ENCODE results near the gene OLA1.

OLA1 gene

GRCh38 chr2:174142290-174142689, 106.0 kb downstream of the OLA1 start:
- Histone ChIP-seq H3K4me3 (ENCODE audit: low read length in 2 of 2) (no peak overlapping the region), H3K9me3 (ENCODE audit: control insufficient read depth in 2 of 2, low read length in 2 of 2) (no peaks in the 10 kb centered on the region), H3K27ac (ENCODE audit: low read depth in 2 of 2, low read length in 2 of 2) (no peak overlapping the region), H3K4me1 (ENCODE audit: control insufficient read depth in 2 of 2, insufficient read depth in 2 of 2, low read length in 2 of 2) (no peaks in the 10 kb centered on the region), H3K36me3 (ENCODE audit: control insufficient read depth in 2 of 2, insufficient read depth in 2 of 2, low read length in 2 of 2) (peaks cover 3 to 8% of the 10 kb centered on the region in 2 donors), H3K9ac (ENCODE audit: low read depth in 1 of 2, low read length in 2 of 2) (no peak overlapping the region), H3K27me3 (ENCODE audit: control insufficient read depth in 2 of 2, insufficient read depth in 2 of 2, low read length in 2 of 2) (no peaks in the 10 kb centered on the region)

- Histone ChIP-seq H3K4me1 (ENCODE audit: control insufficient read depth in 2 of 2, insufficient read depth in 2 of 2, low read length in 2 of 2) (no peaks in the 10 kb centered on the region), H3K27me3 (ENCODE audit: control insufficient read depth in 2 of 2, insufficient read depth in 2 of 2, low read length in 2 of 2) (no peaks in the 10 kb centered on the region), H3K9me3 (ENCODE audit: control insufficient read depth in 2 of 2, low read length in 2 of 2) (no peaks in the 10 kb centered on the region), H3K9ac (ENCODE audit: low read depth in 1 of 2, low read length in 2 of 2) (no peak overlapping the region), H3K4me3 (ENCODE audit: low read length in 2 of 2) (no peak overlapping the region), H3K27ac (ENCODE audit: low read depth in 2 of 2, low read length in 2 of 2) (no peak overlapping the region), H3K36me3 (ENCODE audit: control insufficient read depth in 2 of 2, insufficient read depth in 2 of 2, low read length in 2 of 2) (peaks cover 3 to 9% of the 10 kb centered on the region in 2 donors)
Observed at GRCh38 chr2:174138161-174138560, 110.2 kb downstream of the OLA1 start.

- Histone ChIP-seq H3K36me3 (ENCODE audit: control insufficient read depth in 2 of 2, insufficient read depth in 2 of 2, low read length in 2 of 2) (peaks cover 3 to 9% of the 10 kb centered on the region in 2 donors), H3K4me3 (ENCODE audit: low read length in 2 of 2) (no peak overlapping the region), H3K4me1 (ENCODE audit: control insufficient read depth in 2 of 2, insufficient read depth in 2 of 2, low read length in 2 of 2) (no peaks in the 10 kb centered on the region), H3K27ac (ENCODE audit: low read depth in 2 of 2, low read length in 2 of 2) (no peak overlapping the region), H3K9me3 (ENCODE audit: control insufficient read depth in 2 of 2, low read length in 2 of 2) (no peaks in the 10 kb centered on the region), H3K27me3 (ENCODE audit: control insufficient read depth in 2 of 2, insufficient read depth in 2 of 2, low read length in 2 of 2) (no peaks in the 10 kb centered on the region), H3K9ac (ENCODE audit: low read depth in 1 of 2, low read length in 2 of 2) (no peak overlapping the region)
Observed at GRCh38 chr2:174135981-174136380, 112.4 kb downstream of the OLA1 start.

- H3K9ac ChIP-seq (ENCODE audit: low read depth in 1 of 2, low read length in 2 of 2), result no peak overlapping the region
- H3K36me3 ChIP-seq (ENCODE audit: control insufficient read depth in 2 of 2, insufficient read depth in 2 of 2, low read length in 2 of 2), result peaks cover 0 to 3% of the 10 kb centered on the region in 2 donors
- no peaks in the 10 kb centered on the region for H3K27me3 ChIP-seq (ENCODE audit: control insufficient read depth in 2 of 2, insufficient read depth in 2 of 2, low read length in 2 of 2)
- H3K27ac ChIP-seq (ENCODE audit: low read depth in 2 of 2, low read length in 2 of 2), result no peak overlapping the region
- H3K4me1 ChIP-seq (ENCODE audit: control insufficient read depth in 2 of 2, insufficient read depth in 2 of 2, low read length in 2 of 2), result no peaks in the 10 kb centered on the region
- no peaks in the 10 kb centered on the region for H3K9me3 ChIP-seq (ENCODE audit: control insufficient read depth in 2 of 2, low read length in 2 of 2)
- H3K4me3 ChIP-seq (ENCODE audit: low read length in 2 of 2), result no peak overlapping the region
Observed at GRCh38 chr2:174125090-174125489, 123.2 kb downstream of the OLA1 start.

- no peak overlapping the region for H3K27ac ChIP-seq (ENCODE audit: low read depth in 2 of 2, low read length in 2 of 2)
Observed at GRCh38 chr2:174124181-174124580, 124.2 kb downstream of the OLA1 start.

GRCh38 chr2:174122185-174122584, 126.1 kb downstream of the OLA1 start:
- peaks cover 0 to 3% of the 10 kb centered on the region in 2 donors for H3K36me3 ChIP-seq (ENCODE audit: control insufficient read depth in 2 of 2, insufficient read depth in 2 of 2, low read length in 2 of 2)
- no peaks in the 10 kb centered on the region for H3K4me1 ChIP-seq (ENCODE audit: control insufficient read depth in 2 of 2, insufficient read depth in 2 of 2, low read length in 2 of 2)
- no peaks in the 10 kb centered on the region for H3K9me3 ChIP-seq (ENCODE audit: control insufficient read depth in 2 of 2, low read length in 2 of 2)
- no peak overlapping the region for H3K9ac ChIP-seq (ENCODE audit: low read depth in 1 of 2, low read length in 2 of 2)
- no peaks in the 10 kb centered on the region for H3K27me3 ChIP-seq (ENCODE audit: control insufficient read depth in 2 of 2, insufficient read depth in 2 of 2, low read length in 2 of 2)
- H3K4me3 ChIP-seq (ENCODE audit: low read length in 2 of 2), result no peak overlapping the region
- no peak overlapping the region for H3K27ac ChIP-seq (ENCODE audit: low read depth in 2 of 2, low read length in 2 of 2)

More at GRCh38 chr2:174124181-174124580, 124.2 kb downstream of the OLA1 start:
- Histone ChIP-seq H3K9me3 (ENCODE audit: control insufficient read depth in 2 of 2, low read length in 2 of 2) (no peaks in the 10 kb centered on the region), H3K9ac (ENCODE audit: low read depth in 1 of 2, low read length in 2 of 2) (no peak overlapping the region), H3K36me3 (ENCODE audit: control insufficient read depth in 2 of 2, insufficient read depth in 2 of 2, low read length in 2 of 2) (peaks cover 0 to 3% of the 10 kb centered on the region in 2 donors), H3K4me1 (ENCODE audit: control insufficient read depth in 2 of 2, insufficient read depth in 2 of 2, low read length in 2 of 2) (no peaks in the 10 kb centered on the region), H3K4me3 (ENCODE audit: low read length in 2 of 2) (no peak overlapping the region), H3K27me3 (ENCODE audit: control insufficient read depth in 2 of 2, insufficient read depth in 2 of 2, low read length in 2 of 2) (no peaks in the 10 kb centered on the region)

- no peak overlapping the region for H3K27ac ChIP-seq (ENCODE audit: low read depth in 2 of 2, low read length in 2 of 2)
- no peaks in the 10 kb centered on the region for H3K4me1 ChIP-seq (ENCODE audit: control insufficient read depth in 2 of 2, insufficient read depth in 2 of 2, low read length in 2 of 2)
- no peak overlapping the region for H3K9ac ChIP-seq (ENCODE audit: low read depth in 1 of 2, low read length in 2 of 2)
- H3K9me3 ChIP-seq (ENCODE audit: control insufficient read depth in 2 of 2, low read length in 2 of 2), result no peaks in the 10 kb centered on the region
- H3K27me3 ChIP-seq (ENCODE audit: control insufficient read depth in 2 of 2, insufficient read depth in 2 of 2, low read length in 2 of 2), result no peaks in the 10 kb centered on the region
- H3K36me3 ChIP-seq (ENCODE audit: control insufficient read depth in 2 of 2, insufficient read depth in 2 of 2, low read length in 2 of 2), result peaks cover 0 to 3% of the 10 kb centered on the region in 2 donors
- no peak overlapping the region for H3K4me3 ChIP-seq (ENCODE audit: low read length in 2 of 2)
Observed at GRCh38 chr2:174121612-174122011, 126.7 kb downstream of the OLA1 start.

- peaks cover 0 to 3% of the 10 kb centered on the region in 2 donors for H3K36me3 ChIP-seq (ENCODE audit: control insufficient read depth in 2 of 2, insufficient read depth in 2 of 2, low read length in 2 of 2)
- no peak overlapping the region for H3K27ac ChIP-seq (ENCODE audit: low read depth in 2 of 2, low read length in 2 of 2)
- H3K9me3 ChIP-seq (ENCODE audit: control insufficient read depth in 2 of 2, low read length in 2 of 2), result no peaks in the 10 kb centered on the region
- no peak overlapping the region for H3K4me3 ChIP-seq (ENCODE audit: low read length in 2 of 2)
- H3K4me1 ChIP-seq (ENCODE audit: control insufficient read depth in 2 of 2, insufficient read depth in 2 of 2, low read length in 2 of 2), result no peaks in the 10 kb centered on the region
- H3K27me3 ChIP-seq (ENCODE audit: control insufficient read depth in 2 of 2, insufficient read depth in 2 of 2, low read length in 2 of 2), result no peaks in the 10 kb centered on the region
- no peak overlapping the region for H3K9ac ChIP-seq (ENCODE audit: low read depth in 1 of 2, low read length in 2 of 2)
Observed at GRCh38 chr2:174121175-174121574, 127.2 kb downstream of the OLA1 start.

- Histone ChIP-seq H3K4me3 (ENCODE audit: low read length in 2 of 2) (no peak overlapping the region), H3K9ac (ENCODE audit: low read depth in 1 of 2, low read length in 2 of 2) (no peak overlapping the region), H3K36me3 (ENCODE audit: control insufficient read depth in 2 of 2, insufficient read depth in 2 of 2, low read length in 2 of 2) (peaks cover 0 to 3% of the 10 kb centered on the region in 2 donors), H3K9me3 (ENCODE audit: control insufficient read depth in 2 of 2, low read length in 2 of 2) (no peaks in the 10 kb centered on the region), H3K27me3 (ENCODE audit: control insufficient read depth in 2 of 2, insufficient read depth in 2 of 2, low read length in 2 of 2) (no peaks in the 10 kb centered on the region), H3K4me1 (ENCODE audit: control insufficient read depth in 2 of 2, insufficient read depth in 2 of 2, low read length in 2 of 2) (no peaks in the 10 kb centered on the region), H3K27ac (ENCODE audit: low read depth in 2 of 2, low read length in 2 of 2) (no peak overlapping the region)
Observed at GRCh38 chr2:174120346-174120745, 128.0 kb downstream of the OLA1 start.

GRCh38 chr2:174117951-174118930, 130.1 kb downstream of the OLA1 start:
- H3K36me3 ChIP-seq (ENCODE audit: control insufficient read depth in 2 of 2, insufficient read depth in 2 of 2, low read length in 2 of 2), result peaks cover 0 to 3% of the 10 kb centered on the region in 2 donors
- no peaks in the 10 kb centered on the region for H3K9me3 ChIP-seq (ENCODE audit: control insufficient read depth in 2 of 2, low read length in 2 of 2)
- no peak overlapping the region for H3K4me3 ChIP-seq (ENCODE audit: low read length in 2 of 2)
- H3K4me1 ChIP-seq (ENCODE audit: control insufficient read depth in 2 of 2, insufficient read depth in 2 of 2, low read length in 2 of 2), result no peaks in the 10 kb centered on the region
- H3K27me3 ChIP-seq (ENCODE audit: control insufficient read depth in 2 of 2, insufficient read depth in 2 of 2, low read length in 2 of 2), result no peaks in the 10 kb centered on the region
- no peak overlapping the region for H3K27ac ChIP-seq (ENCODE audit: low read depth in 2 of 2, low read length in 2 of 2)
- H3K9ac ChIP-seq (ENCODE audit: low read depth in 1 of 2, low read length in 2 of 2), result no peak overlapping the region

Data from mucosa of rectum (tissue), 2 donors.